GM06990 (cell line): ENCODE measurements around the gene BCL11B.

Source experiments
- DNase-seq: peaks from one replicate; pipeline ENCODE4 v3.0.0-alpha.2; 2011; ENCODE audit not compliant: insufficient read length; ENCODE audit errors: extremely low read depth
- H3K27me3 ChIP-seq: replicated peaks from 2 replicates; pipeline ENCODE4 v1.6.0; 2011; ENCODE audit warnings: low read length; ENCODE audit not compliant: control insufficient read depth, insufficient read depth
- H3K36me3 ChIP-seq: 2 replicates; pipeline ENCODE4 v1.5.1; 2011; ENCODE audit warnings: low read length; ENCODE audit not compliant: control insufficient read depth, insufficient read depth
- H3K4me3 ChIP-seq: replicated peaks from 2 replicates; pipeline ENCODE4 v1.5.1; 2011; ENCODE audit warnings: low read depth, mild to moderate bottlenecking, control low read depth, low read length
- CTCF ChIP-seq: IDR thresholded peaks from 2 replicates; pipeline ENCODE4 v1.5.1; 2011; ENCODE audit warnings: low read length, control low read depth, mild to moderate bottlenecking, inconsistent platforms; ENCODE audit not compliant: insufficient read depth, poor library complexity, severe bottlenecking

The BCL11B gene

GRCh38 chr14:99128185-99128584, 143.8 kb downstream of the BCL11B start:
- Histone ChIP-seq H3K36me3 (no peaks in the 10 kb centered on the region), H3K27me3 (no peaks in the 10 kb centered on the region), H3K4me3 (no peak overlapping the region)
- TF ChIP-seq CTCF, result no peak
- DNase-seq, result no peak

- Histone ChIP-seq H3K27me3 (no peaks in the 10 kb centered on the region), H3K4me3 (no peak overlapping the region), H3K36me3 (no peaks in the 10 kb centered on the region)
- DNase-seq, result no peak
- TF ChIP-seq CTCF, result no peak
Measured at GRCh38 chr14:99127651-99128167, 144.3 kb downstream of the BCL11B start.

GRCh38 chr14:99125616-99126431, 146.2 kb downstream of the BCL11B start:
- no peaks in the 10 kb centered on the region for H3K36me3 ChIP-seq
- no peak overlapping the region for H3K4me3 ChIP-seq
- no peaks in the 10 kb centered on the region for H3K27me3 ChIP-seq
- TF ChIP-seq CTCF, result no peak
- no peak for DNase-seq

GRCh38 chr14:99125113-99125512, 146.9 kb downstream of the BCL11B start:
- Histone ChIP-seq H3K27me3 (no peaks in the 10 kb centered on the region), H3K4me3 (no peak overlapping the region), H3K36me3 (no peaks in the 10 kb centered on the region)
- no peak for DNase-seq
- TF ChIP-seq CTCF, result no peak

GRCh38 chr14:99124482-99125105, 147.4 kb downstream of the BCL11B start:
- no peak for TF ChIP-seq CTCF
- H3K27me3 ChIP-seq, result no peaks in the 10 kb centered on the region
- H3K36me3 ChIP-seq, result no peaks in the 10 kb centered on the region
- H3K4me3 ChIP-seq, result no peak overlapping the region
- no peak for DNase-seq
